Measurements from ENCODE around the gene HIP1R.
A peak's percentile ranks its signal among the peaks of the same experiment; 100 is the strongest.

The HIP1R gene

GRCh38 chr12:122878780-122879612 lies 43.7 kb downstream of the HIP1R start:
- DNase-seq (ENCODE audit: low read depth) = no peak
- H3K4me3 ChIP-seq (replicated peaks; ENCODE audit: low read depth, low read length) = no peak overlapping the region
- TF ChIP-seq CTCF (IDR thresholded peaks at IDR 0.05; ENCODE audit: low read length, missing control alignments) = no peak

GRCh38 chr12:122880155-122880667 lies 45.0 kb downstream of the HIP1R start:
- H3K4me3 ChIP-seq (replicated peaks; ENCODE audit: low read depth, low read length) = no peak overlapping the region
- no peak for TF ChIP-seq CTCF (IDR thresholded peaks at IDR 0.05; ENCODE audit: low read length, missing control alignments)
- DNase-seq (ENCODE audit: low read depth) = peak; percentile 67

- no peak overlapping the region for H3K4me3 ChIP-seq (replicated peaks; ENCODE audit: low read depth, low read length)
- DNase-seq (ENCODE audit: low read depth) = peak; percentile 78
- TF ChIP-seq CTCF (IDR thresholded peaks at IDR 0.05; ENCODE audit: low read length, missing control alignments) = peak; percentile 74
These were observed 45.4 kb downstream of the HIP1R start for GRCh38 chr12:122880668-122881067.

GRCh38 chr12:122882908-122883558 lies 47.8 kb downstream of the HIP1R start:
- DNase-seq (ENCODE audit: low read depth) = no peak
- H3K4me3 ChIP-seq (replicated peaks; ENCODE audit: low read depth, low read length) = no peak overlapping the region
- TF ChIP-seq CTCF (IDR thresholded peaks at IDR 0.05; ENCODE audit: low read length, missing control alignments) = no peak

- DNase-seq (ENCODE audit: low read depth) = no peak
- no peak for TF ChIP-seq CTCF (IDR thresholded peaks at IDR 0.05; ENCODE audit: low read length, missing control alignments)
These were observed 49.0 kb downstream of the HIP1R start for GRCh38 chr12:122884091-122884826.

GRCh38 chr12:122884860-122885259 lies 49.6 kb downstream of the HIP1R start:
- no peak overlapping the region for H3K4me3 ChIP-seq (replicated peaks; ENCODE audit: low read depth, low read length)
- DNase-seq (ENCODE audit: low read depth) = no peak
- no peak for TF ChIP-seq CTCF (IDR thresholded peaks at IDR 0.05; ENCODE audit: low read length, missing control alignments)

More at GRCh38 chr12:122884091-122884826, 49.0 kb downstream of the HIP1R start:
- no peak overlapping the region for H3K4me3 ChIP-seq (replicated peaks; ENCODE audit: low read depth, low read length)

Measured in fibroblast of pulmonary artery (primary cell).